ENCODE results near the gene PRDM16.

GRCh38 chr1:3178279-3178678 is 109.3 kb downstream of the PRDM16 start:
- TF ChIP-seq EZH2 (IDR thresholded peaks at IDR 0.05; ENCODE audit: borderline replicate concordance, low read depth, low read length, severe bottlenecking) (no peak), CTCF (IDR thresholded peaks at IDR 0.05; ENCODE audit: borderline replicate concordance, extremely low read depth, low read length, poor library complexity, severe bottlenecking) (no peak)
